ENCODE measurements around the gene SGCA.
A peak's percentile ranks its signal among the peaks of the same experiment; 100 is the strongest.

The SGCA gene

DNA sequence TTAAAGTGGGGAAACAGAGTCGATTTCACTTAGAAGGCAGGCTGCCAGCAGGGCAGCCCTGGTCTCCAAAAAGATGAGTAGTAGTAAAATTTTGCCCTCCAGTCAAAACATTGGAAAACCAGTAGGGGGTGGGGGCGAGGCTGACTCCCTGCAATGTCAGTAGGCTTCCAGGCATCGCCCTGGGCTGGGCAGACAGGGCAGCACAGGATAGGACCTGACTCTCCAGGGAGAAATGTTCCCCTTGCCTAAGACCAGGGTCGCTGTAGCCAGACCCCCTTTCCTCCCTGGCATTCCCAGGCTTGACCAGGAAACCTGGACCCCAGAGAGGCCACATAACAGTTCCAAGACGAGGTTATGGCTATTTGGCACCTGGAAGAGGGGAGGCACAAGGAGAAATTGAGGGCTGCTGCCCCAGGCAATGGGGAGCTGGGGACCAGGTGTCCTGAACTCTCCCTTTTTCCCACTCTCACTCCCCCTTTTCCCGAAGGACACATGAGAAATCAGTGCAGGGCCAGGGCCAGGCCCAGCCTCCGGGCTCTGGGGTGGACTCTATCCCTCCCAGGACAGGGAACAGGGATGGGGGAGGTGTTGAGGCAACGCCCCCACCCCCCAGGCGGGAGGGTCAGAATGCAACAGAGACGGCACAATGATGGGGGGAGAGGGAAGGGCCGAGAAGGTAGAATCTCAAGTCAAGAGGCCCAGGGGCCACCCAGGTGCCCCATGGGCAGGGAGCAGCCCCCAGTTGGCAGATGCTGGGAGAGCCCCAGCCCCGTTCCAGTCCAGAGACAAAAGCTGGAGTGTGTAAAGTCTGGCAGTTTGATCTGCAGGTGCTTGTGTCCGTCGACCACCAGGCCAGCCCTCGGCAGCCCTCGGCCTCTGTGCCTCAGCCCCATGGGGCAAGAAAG lies 31.3 kb upstream of the SGCA start:
- no peak for DNase-seq (ENCODE audit: extremely low read depth in 1 of 2, low read depth in 1 of 2)

DNA sequence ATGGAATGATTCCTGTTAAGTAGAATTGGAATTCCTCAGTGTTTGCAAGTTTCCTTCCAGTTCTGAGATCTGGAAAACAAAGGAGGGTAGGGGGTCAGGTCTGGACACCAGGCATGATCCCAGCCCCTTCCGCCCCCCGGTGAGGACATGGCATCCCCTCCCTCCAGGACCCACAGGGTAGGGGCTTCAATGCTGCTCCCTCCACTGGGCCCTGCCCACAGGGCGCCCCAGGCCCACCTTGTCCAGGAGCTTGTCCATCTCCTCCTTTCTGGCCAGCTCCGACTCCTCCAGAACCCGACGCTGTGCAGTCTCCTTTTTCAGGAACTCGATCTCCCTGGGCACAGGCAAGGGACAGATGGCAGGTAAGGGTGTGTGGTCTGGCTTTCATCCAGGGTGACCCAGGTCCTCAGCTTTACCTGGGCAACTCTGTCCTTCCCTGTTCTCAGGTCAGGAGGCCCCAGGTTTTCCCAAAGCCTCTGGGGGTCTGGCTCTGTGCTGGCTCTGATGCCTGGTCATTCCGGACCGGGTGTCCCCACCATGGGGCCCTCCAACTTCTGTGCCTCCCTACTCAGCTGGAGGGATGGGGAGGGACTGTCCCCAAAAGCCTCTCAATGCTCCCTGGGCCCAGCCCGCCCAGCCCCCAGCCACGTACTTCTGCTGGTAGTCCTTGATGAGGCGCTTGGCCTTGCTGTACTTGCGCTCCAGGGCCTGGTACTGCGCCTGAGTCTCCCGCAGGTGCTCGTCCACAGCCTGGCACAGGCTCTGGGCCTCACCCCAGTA lies 30.3 kb upstream of the SGCA start:
- DNase-seq (ENCODE audit: extremely low read depth in 1 of 2, low read depth in 1 of 2) = no peak

DNA sequence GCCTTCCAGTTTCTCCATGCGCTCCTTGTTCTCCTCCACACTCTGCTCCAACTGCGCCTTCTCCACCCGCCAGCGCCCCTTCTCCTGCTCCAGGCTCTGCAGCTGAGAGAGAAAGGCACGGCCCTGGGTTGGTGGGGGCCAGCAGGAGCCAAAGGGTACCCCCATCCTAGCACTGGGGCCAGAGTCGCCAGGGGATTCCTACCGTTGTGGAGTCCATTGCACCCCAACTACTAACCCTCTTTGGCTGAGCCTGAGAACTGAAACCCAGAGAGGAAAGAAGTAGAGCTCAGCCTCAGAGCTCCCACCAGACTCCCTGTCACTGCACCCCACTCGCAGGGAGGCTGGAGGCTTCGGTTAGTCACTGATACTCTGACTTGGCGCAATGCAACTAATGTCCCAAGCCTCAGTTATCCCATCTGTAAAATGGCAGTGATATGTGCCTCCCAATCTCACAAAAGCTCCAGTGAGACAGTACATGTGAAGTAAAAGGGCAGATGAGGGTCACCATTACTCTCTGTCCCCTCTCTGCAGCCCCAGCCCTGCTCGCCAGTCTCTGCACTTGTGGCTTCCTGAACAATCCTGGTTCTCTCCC lies 29.6 kb upstream of the SGCA start:
- no peak for DNase-seq (ENCODE audit: extremely low read depth in 1 of 2, low read depth in 1 of 2)

DNA sequence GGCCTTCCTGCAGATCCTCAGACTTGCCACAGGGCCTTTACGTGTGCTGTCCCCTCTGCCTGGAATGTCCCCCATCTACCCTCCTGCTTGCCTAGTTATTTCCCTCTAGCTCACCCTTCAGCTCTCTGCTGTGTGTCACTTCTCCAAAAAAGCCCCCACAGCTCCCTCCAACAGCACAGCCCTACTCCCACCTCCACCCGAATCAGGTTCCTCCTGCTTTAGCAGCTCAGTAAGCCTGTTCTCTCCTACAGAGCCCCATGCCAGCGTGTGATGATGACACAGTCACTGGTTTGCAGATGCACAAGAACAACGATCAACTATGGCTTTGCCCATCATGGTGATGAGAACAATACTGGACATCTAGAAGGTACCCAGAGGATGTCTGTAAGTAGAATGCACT lies 28.8 kb upstream of the SGCA start:
- DNase-seq (ENCODE audit: extremely low read depth in 1 of 2, low read depth in 1 of 2) = no peak

DNA sequence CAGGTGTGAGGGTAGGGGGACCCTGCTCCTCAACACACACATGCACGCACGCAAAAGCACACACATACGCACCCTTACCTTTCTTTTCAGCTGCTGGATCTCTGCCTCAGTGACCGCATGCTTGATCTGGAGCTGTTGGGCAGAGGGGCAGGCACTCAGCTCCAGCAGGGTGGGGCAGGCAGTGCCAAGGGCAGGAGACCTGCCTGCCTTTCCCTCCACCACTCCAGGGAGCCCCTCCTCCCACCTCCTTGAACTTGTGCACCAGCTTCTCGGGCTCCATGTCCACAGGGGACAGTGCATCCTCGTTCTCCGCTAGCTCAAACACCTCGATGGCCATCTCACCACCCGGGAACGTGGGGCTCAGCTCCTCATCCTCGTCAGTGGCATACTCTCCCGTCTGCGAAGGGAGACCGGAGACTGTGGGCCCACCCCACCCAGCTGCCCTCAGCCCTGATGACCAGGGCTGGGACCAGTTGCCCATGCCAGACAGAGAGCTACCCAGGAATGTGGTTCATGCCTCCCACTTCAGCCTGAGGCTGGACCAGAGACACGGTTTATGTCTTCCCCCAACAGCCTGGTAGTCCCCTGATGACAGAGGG lies 26.5 kb upstream of the SGCA start:
- no peak for DNase-seq (ENCODE audit: extremely low read depth in 1 of 2, low read depth in 1 of 2)

DNA sequence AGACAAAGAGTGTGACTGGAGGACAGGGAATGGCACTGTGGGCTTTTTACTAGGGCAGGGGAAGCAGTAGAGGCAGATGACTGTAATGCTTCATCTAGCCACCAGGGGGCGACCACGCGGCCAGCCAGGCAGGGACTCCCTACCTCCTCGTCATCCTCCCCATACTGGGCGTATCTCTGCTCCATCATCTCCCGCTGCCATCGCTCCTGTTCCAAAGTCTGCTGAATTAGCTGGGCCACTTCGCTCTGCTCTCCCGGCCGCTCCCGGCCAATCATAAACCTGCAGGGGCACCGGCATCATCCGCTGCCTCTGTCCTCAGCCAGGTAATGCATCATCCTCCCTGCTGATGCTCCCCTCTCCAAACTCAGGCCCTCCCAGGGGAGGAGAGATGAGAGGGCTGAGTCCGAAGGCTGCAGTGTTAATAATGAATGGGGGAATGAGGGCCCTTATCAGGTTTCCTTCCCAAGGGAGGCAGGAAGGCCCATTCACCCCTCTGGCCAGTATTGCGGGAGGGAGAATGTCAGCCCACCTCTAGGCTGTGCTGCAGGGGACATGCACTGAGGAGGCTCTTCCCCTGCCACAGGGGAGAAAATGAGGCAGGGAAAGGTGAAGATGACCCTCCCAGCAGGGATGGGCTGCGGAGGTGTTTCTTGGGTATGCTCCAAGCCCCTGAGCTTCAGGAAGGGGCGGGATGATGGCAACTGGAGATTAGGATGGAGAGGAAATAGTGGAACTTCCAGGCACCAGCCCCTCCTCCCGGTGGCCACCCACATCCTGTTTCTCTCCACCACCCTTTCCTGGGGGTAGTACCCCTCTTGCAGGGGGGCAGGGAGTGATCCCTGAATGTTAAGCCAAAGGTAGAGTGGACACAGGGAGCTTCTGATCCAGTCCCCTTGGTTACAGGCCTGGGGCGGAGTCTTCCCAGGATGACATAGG lies 25.6 kb upstream of the SGCA start:
- DNase-seq (ENCODE audit: extremely low read depth in 1 of 2, low read depth in 1 of 2) = peak in 1 of 2 donors; percentile 76

DNA sequence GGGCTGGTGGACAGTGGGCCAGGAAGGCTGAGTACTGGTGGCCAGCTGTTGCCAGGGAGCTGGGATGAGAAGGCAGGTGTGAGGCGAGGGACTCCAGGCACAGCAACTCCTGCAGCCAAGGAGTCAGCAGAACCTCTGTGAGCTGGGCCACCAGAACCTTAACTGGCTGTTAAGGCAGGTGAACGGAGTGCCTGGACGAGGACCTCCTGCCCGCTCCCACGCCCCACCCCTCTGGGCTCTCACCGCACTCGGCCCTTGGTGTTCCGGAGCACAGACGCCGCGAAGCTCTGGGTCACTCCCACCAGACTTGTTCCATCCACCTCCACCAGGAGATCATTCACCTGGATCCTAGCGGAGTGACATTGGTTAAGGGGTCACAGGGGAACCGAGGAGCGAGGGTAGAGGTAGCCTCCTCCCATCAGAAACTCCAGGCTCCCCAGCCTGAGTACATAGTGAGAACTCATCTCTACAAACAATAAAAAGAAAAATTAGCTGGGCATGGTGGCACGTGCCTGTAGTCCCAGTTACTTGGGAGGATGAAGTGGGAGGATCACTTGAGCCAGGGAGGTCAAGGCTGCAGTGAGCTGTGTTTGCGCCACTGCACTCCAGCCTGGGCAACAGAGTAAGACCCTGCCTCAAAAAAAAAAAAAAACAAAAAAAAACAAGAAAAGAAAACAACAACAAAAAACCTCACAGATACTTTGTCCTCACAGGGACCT lies 24.6 kb upstream of the SGCA start:
- DNase-seq (ENCODE audit: extremely low read depth in 1 of 2, low read depth in 1 of 2) = no peak

DNA sequence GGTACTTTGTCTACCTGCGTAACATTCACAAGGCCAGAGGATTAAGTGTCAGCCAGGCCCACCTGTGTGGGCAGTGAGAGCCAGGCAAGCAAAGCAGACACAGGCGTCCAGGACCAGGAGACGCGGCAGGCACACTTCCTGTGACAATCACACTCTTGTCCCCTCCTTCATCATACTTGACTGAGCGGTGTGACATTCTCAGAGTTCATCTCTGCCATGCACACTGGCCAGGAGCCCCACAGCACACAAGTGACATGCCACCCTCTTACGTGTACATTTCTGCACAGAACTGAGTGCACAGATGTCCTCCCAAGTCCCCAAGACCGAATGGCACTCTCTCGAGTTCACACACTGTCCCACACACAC lies 24.1 kb upstream of the SGCA start:
- DNase-seq (ENCODE audit: extremely low read depth in 1 of 2, low read depth in 1 of 2) = no peak

DNA sequence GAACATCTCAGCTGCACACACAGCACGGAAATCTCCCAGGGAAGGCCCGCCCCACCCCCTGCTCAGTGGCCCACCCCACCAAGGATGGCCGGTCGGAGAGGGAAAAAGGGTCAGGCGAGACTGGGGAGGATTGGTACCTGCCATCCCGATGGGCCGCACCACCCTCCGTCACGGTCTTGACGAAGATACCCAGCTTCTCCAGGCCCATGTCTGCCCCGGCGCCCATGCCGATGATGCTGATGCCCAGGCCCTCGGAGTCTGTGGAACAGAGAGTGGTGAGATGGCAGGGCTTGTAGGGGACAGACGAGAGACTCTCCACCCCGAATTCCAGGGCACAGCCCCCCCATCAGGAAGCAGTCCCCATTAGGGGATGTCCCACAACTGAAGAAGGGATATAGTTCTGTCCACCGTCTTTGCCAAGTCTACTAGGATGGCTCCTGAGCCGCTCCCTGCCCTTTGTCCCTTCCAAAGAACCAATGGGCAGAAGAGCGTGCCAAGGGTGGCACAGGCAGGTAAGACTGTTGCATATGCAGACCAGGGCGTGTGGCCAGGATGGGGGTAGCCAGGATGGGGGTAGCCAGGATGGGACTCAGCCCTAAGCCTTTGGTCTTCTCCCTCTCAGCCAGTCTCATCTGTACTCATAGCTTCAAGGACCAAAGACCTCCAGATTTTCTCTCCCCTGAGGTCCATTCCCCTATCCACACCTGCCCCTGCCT lies 22.2 kb upstream of the SGCA start:
- no peak for DNase-seq (ENCODE audit: extremely low read depth in 1 of 2, low read depth in 1 of 2)

DNA sequence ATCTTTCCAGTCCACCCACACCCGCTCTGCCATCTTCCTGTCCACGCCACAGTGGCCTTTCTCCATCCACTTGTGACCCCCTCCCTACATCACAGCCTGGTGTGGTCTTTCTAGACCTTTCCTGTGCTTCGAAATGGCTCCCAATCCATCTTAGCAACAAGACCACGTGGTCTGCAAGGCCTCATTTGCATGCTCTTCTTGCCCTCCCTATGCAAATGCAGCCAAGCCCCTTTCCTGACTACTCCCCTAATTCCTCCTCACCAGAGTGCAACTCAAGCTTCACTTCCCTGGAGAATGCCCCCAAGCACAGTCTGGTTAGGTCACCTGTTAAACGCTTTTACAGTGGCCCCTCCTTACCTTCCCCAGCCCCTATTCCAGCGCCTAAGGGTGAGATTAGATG lies 21.4 kb upstream of the SGCA start:
- no peak for DNase-seq (ENCODE audit: extremely low read depth in 1 of 2, low read depth in 1 of 2)

DNA sequence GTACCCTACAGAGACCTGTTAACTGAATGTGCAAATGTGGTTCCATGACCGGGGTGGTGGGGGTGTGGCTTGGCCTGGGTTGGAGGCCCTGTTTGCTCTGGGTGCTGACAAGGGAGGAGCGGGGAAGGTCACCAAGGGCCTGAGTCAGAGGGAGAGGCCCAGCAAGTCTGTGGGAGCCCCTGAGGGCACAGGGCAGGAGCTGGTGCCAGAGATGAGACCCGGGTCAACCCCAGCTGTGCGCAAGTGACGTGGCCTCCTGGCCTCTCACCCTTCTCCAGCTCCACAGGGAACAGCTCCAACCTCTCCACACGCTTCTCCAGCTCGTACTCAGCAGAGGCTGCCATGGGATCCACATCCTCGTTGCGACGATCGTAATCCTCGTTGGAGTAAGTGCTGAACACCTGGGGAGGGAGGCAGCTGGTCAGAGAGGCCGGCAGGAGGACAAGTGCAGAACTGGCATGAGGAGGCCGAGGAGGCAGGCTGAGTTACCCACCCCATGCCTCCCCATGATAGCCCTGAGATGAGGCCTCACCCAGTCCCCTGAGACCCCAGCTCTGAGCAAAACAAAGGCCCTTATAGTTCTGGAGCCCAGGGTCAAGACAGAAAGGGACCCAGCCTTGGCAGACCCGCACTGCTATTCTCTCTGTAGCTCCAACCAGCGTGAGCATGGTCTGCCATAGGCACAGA lies 20.8 kb upstream of the SGCA start:
- no peak for DNase-seq (ENCODE audit: extremely low read depth in 1 of 2, low read depth in 1 of 2)

DNA sequence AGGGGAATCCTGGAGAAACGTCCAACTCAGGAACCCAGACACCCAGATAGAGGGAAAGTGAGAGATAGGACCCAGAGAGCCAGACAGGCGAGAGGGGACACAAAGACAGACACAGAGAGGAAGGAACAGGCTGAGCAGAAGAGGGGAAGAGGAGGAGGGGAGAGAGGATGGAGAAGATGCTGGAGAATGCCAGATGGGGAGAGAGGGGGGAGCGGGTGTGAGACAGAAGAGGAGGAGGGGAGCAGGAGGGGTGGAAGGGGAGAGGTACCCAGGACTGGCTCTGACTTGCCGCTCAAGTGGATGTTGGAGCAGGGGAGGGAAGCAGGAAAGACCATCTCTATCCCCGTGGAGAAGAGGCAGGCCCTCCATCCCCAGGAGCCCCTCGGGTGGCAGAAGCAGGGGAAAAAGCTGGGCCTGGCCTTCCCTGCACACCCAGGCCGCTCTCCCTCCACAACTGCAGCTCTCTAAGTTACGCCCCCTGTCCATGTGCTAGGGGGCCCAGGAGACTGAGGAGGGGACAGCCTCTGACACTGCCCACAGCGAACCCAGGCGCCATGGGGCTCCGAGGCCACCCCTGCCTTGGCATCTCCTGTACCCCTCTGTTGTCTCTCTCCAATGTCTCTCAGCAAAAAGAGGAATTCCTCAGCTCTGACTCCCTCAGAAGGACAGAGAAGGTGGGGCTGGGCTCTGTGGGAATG lies 20.1 kb upstream of the SGCA start:
- no peak for DNase-seq (ENCODE audit: extremely low read depth in 1 of 2, low read depth in 1 of 2)

DNA sequence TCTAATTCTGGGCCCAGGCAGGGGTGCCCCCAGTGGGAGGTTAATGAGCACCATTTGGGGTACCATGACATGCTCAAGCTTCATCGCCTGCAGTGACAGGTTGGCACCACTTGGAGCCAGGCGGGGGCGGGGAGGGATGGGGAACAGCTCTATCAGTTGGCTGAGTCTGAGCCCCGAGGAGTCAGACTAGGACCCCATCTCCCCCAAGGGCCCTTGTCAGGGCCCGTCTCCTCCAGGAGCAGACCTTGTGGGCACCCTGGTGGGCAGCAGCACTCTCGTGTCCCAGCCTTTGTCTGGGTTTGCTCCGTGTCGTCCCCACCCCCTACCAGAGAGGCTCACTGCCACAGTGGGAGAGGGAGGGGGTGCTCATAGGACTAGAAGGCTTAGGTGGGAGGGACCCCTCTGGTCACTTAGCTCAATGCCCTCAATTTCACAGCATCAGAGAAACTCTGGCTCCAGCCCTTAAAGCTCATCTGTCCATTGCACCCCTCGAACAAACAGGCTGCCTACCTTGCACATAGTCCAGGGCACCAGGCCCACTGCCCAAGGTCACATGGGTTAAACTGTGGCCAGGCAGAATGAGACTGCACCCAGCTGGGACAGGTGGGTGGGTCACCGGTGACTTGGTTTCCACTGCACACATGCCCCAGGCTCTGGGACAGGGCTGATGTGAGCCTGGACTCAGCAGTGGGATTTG lies 19.4 kb upstream of the SGCA start:
- DNase-seq (ENCODE audit: extremely low read depth in 1 of 2, low read depth in 1 of 2) = no peak

DNA sequence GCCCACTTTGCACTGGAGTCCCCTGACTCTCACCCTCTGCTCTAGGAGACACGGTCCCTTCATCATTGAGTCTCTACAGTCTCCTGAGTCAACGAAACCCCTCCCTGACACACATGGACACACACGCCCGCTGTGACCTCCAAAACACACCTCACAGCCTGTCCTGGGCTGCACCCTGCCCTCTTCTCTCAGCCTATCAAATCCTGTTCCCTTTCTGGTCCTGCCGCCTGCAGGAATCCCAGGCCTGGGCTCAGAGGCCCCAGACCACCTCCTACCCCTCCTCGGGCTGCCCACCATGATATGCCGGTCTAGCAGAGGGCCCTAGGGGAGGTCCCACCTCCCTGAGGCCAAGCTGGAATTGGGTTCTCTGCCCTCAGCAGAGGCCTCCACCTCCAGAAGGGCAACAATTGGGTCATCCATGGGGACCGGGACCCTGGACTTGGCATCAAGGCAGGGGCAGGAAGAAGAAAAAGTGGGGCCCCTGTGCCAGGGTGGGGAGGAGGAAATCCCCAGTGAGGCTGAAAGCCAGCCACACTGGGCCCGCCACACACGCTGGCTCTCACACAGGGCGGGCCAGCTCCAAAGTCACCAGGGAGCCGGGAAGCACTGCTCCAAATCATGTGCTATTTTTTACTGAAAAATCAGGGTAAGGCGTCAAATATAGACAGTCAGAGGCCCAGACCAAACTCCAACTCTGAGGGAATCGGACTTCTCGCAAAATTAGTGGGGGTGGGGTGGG lies 18.7 kb upstream of the SGCA start:
- DNase-seq (ENCODE audit: extremely low read depth in 1 of 2, low read depth in 1 of 2) = no peak

DNA sequence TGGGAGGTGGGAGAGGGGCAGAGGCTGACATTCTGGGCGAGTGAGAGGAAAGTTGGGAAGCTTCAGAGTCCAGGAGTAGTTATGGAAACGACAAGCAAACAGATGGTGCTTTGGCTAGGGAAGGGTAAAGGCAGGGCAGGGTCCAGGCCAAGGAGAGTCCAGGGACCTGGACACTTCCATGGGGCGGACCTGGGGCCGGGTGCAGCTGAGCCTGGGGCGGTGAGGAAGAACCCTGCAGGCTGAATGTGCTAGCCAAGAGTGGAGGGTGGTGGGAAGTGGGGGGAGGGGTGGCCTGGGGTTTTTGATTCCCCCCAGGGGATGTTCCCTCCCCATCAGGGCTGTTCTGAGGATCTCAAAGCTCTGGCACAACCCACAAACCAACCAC lies 18.0 kb upstream of the SGCA start:
- DNase-seq (ENCODE audit: extremely low read depth in 1 of 2, low read depth in 1 of 2) = no peak

DNA sequence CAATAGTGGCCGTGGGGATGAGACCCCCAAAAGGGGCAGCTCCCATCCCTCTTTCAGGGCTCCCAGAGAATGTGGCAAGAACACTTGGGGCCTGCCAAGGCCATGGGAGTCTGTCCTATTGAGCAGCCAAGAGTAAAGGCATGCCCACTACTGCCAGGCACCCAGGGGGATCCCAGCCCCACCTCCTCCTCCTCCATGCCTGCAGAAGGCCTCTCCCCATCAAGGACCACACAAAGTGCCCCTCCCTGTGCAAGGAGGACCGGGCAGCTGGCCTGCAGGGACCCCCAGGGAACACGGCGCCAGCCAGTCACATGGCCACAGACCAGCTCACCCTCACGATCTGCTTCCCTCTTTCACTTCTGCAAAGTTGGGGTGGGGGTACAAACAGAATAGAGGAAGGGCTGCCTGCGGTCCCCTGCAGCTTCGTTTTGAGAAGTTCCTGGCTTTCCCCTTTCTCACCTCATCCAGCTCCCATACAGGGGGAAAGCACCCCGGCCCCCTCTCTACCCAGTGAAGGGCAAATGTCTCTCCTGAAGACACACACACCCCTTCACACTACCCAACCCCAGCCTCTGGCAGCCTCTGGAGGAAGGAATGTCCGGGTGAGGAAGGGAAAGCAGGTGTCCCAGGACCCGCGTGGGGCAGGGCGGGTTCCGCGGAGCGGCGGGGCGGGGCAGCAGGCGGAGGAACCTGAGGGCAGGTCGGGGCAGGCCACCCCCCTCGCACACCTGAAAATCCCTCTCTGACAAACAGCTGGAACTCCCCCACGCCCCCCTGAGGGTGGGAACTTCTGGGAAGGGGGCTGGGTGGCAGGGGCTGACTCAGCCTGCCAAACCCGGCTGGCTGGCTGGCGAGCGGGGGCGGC lies 17.3 kb upstream of the SGCA start:
- DNase-seq (ENCODE audit: extremely low read depth in 1 of 2, low read depth in 1 of 2) = peak; percentile 64 to 75
